ENCODE measurements around the gene ITPR2.

- no peak for TF ChIP-seq CTCF (conservative IDR thresholded peaks at IDR 0.05; ENCODE audit: low read length)
- no peak for TF ChIP-seq EZH2phosphoT487 (IDR thresholded peaks at IDR 0.05; ENCODE audit: borderline replicate concordance, low read depth, low read length)
Measured at GRCh38 chr12:26537126-26537525, 295.9 kb downstream of the ITPR2 start.
